Smooth muscle cell (in vitro differentiated cells): ENCODE measurements around the gene LONP1. TPM values are rescaled to one million over a fixed set of nuclear protein-coding genes. Genes with fewer than 3 reads are reported as not detected.
"Not testable (repeated sequence)": the region's sequence is repeated elsewhere in the genome, so short reads cannot be mapped to it uniquely, and the experiment has no call there.

ENCODE experiments used
- DNase-seq: peaks from one replicate; lab custom pipeline; 2025; ENCODE audit not compliant: unreplicated experiment; lab: John Stamatoyannopoulos, UW
- H2AFZ ChIP-seq: fragments of 200-600 bp; sonication (generic); 2 replicates; pipeline ENCODE4 v1.6.0; 2016; ENCODE audit warnings: antibody characterized with exemption, low read depth, mild to moderate bottlenecking
- H3F3A ChIP-seq: fragments of 200-600 bp; sonication (generic); 2 replicates; pipeline ENCODE4 v1.6.0; 2017; ENCODE audit warnings: antibody characterized with exemption, low read depth
- H3K27ac ChIP-seq: fragments of 200-600 bp; sonication (generic); 2 replicates; pipeline ENCODE4 v1.5.1; 2016; ENCODE audit warnings: low read depth, mild to moderate bottlenecking
- H3K27me3 ChIP-seq: fragments of 200-600 bp; sonication (generic); 2 replicates; pipeline ENCODE4 v1.6.1; 2016; ENCODE audit warnings: low read depth, mild to moderate bottlenecking
- H3K36me3 ChIP-seq: fragments of 200-600 bp; sonication (generic); 2 replicates; pipeline ENCODE4 v1.5.1; 2016; ENCODE audit warnings: low read depth
- H3K4me1 ChIP-seq: fragments of 200-600 bp; sonication (generic); 2 replicates; pipeline ENCODE4 v1.5.1; 2016; ENCODE audit warnings: low read depth
- H3K4me2 ChIP-seq: fragments of 200-600 bp; sonication (generic); 2 replicates; pipeline ENCODE4 v1.6.0; 2016; ENCODE audit warnings: mild to moderate bottlenecking
- H3K4me3 ChIP-seq: fragments of 200-600 bp; sonication (generic); 2 replicates; pipeline ENCODE4 v1.5.1; 2016; ENCODE audit warnings: mild to moderate bottlenecking
- H3K79me2 ChIP-seq: fragments of 200-600 bp; sonication (generic); 2 replicates; pipeline ENCODE4 v1.6.0; 2016; ENCODE audit warnings: low read depth, mild to moderate bottlenecking
- H3K9ac ChIP-seq: fragments of 200-600 bp; sonication (generic); 2 replicates; pipeline ENCODE4 v1.6.0; 2016; ENCODE audit warnings: low read depth
- H3K9me3 ChIP-seq: fragments of 200-600 bp; sonication (generic); replicated peaks from 2 replicates; pipeline ENCODE4 v1.5.1; 2016; ENCODE audit warnings: low read depth
- H4K20me1 ChIP-seq: fragments of 200-600 bp; sonication (generic); 2 replicates; pipeline ENCODE4 v1.6.0; 2016; ENCODE audit warnings: low read depth
- WGBS: methylation state at CpG from one replicate; pipeline ENCODE4 v1.1.7; 2016; ENCODE audit warnings: low lambda C conversion rate; 5-methylcytosine and 5-hydroxymethylcytosine counted together
- polyA plus RNA-seq: library from polyadenylated mRNA; unstranded; fragments of >200 nt; fragmentation: Nextera tagmentation; extraction: Ambion mirVana; gene quantifications from 2 replicates; pipeline ENCODE4 v1.2.1, GENCODE V29; 2016
- total RNA-seq: library from RNA; depleted of rRNA; stranded (reverse); fragments of >200 nt; gene quantifications from 2 replicates; pipeline ENCODE4 v1.2.3, GENCODE V29; 2014
- TF ChIP-seq, protein P1 (sequence below): fragments of 200-600 bp; sonication (generic); IDR thresholded peaks from 2 replicates; pipeline ENCODE4 v1.5.1; 2017; ENCODE audit warnings: borderline replicate concordance, mild to moderate bottlenecking, antibody characterized with exemption; ENCODE audit not compliant: insufficient read depth, poor library complexity, severe bottlenecking

LONP1 gene
- total and polyA plus RNA-seq, 2 experiments from 2014 or later = 31.6 to 67.7 TPM

DNA sequence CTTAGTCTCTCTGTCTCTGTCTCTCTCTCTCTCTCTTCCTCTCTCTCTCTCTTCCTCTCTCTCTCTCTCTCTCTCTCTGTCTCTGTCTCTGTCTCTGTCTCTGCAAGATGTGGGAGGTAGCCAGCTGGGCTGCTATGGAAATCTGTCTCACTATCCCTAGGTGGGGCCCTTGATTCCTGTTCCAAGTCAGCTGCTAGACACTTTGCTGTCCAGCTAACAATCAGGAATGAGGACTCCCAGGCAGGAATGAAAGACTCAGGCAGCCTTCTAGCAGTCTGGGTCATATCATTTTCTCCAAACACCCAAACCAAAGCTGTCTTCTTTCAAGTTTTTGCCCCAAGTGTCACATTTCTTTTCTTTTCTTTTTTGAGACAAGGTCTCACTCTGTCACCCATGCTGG is 23.7 kb upstream of the LONP1 start:
- Histone ChIP-seq H3K4me3 (no peak overlapping the region), H3K27me3 (no peaks in the 10 kb centered on the region), H3K9ac (no peak overlapping the region), H2AFZ (no peak overlapping the region), H3K4me1 (no peaks in the 10 kb centered on the region), H3K4me2 (no peak overlapping the region), H3K36me3 (no peaks in the 10 kb centered on the region), H3K27ac (no peak overlapping the region), H3K9me3 (no peaks in the 10 kb centered on the region), H3F3A (no peaks in the 10 kb centered on the region), H3K79me2 (no peaks in the 10 kb centered on the region), H4K20me1 (no peaks in the 10 kb centered on the region)
- no peak for DNase-seq
- TF ChIP-seq, protein P1, sequence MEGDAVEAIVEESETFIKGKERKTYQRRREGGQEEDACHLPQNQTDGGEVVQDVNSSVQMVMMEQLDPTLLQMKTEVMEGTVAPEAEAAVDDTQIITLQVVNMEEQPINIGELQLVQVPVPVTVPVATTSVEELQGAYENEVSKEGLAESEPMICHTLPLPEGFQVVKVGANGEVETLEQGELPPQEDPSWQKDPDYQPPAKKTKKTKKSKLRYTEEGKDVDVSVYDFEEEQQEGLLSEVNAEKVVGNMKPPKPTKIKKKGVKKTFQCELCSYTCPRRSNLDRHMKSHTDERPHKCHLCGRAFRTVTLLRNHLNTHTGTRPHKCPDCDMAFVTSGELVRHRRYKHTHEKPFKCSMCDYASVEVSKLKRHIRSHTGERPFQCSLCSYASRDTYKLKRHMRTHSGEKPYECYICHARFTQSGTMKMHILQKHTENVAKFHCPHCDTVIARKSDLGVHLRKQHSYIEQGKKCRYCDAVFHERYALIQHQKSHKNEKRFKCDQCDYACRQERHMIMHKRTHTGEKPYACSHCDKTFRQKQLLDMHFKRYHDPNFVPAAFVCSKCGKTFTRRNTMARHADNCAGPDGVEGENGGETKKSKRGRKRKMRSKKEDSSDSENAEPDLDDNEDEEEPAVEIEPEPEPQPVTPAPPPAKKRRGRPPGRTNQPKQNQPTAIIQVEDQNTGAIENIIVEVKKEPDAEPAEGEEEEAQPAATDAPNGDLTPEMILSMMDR = no peak

GRCh38 chr19:5742051-5742450 is 22.1 kb upstream of the LONP1 start:
- TF ChIP-seq, protein P1 = no peak
- WGBS = 90% methylated on average over 16 of the region's 19 CpGs
- DNase-seq = no peak

GRCh38 chr19:5738423-5738822 is 18.5 kb upstream of the LONP1 start:
- WGBS = 80% methylated on average over 8 of the region's 8 CpGs
- Histone ChIP-seq H2AFZ (no peak overlapping the region), H3K4me3 (no peak overlapping the region), H3K9me3 (no peaks in the 10 kb centered on the region), H3K4me1 (no peaks in the 10 kb centered on the region), H3F3A (no peaks in the 10 kb centered on the region), H3K27me3 (no peaks in the 10 kb centered on the region), H3K4me2 (no peak overlapping the region), H3K36me3 (no peaks in the 10 kb centered on the region), H3K27ac (no peak overlapping the region), H3K79me2 (no peaks in the 10 kb centered on the region), H4K20me1 (no peaks in the 10 kb centered on the region), H3K9ac (no peak overlapping the region)
- no peak for DNase-seq
- TF ChIP-seq, protein P1 = no peak

More at GRCh38 chr19:5742051-5742450, 22.1 kb upstream of the LONP1 start:
- H3K9me3 ChIP-seq = no peaks in the 10 kb centered on the region
- H3F3A ChIP-seq = no peaks in the 10 kb centered on the region
- no peaks in the 10 kb centered on the region for H4K20me1 ChIP-seq
- H3K27me3 ChIP-seq = no peaks in the 10 kb centered on the region
- H3K9ac ChIP-seq = no peak overlapping the region
- no peak overlapping the region for H3K4me3 ChIP-seq
- H3K79me2 ChIP-seq = no peaks in the 10 kb centered on the region
- H3K27ac ChIP-seq = no peak overlapping the region
- no peaks in the 10 kb centered on the region for H3K4me1 ChIP-seq
- H3K36me3 ChIP-seq = no peaks in the 10 kb centered on the region
- H2AFZ ChIP-seq = no peak overlapping the region
- H3K4me2 ChIP-seq = no peak overlapping the region

DNA sequence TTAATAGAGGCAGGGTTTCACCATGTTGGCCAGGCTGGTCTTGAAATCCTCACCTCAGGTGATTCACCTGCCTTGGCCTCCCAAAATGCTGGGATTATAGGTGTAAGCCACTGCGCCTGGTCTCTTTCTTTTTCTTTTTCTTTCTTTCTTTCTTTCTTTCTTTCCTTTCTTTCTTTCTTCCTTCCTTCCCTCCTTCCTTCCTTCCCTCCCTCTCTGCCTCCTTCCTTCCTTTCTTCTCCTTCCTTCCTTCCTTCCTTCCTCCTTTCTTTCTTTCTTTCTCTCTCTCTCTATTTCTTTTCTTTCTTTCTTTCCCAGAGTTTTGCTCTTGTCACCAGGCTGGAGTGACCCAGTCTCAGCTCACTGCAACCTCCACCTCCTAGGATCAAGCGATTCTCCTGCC is 13.2 kb upstream of the LONP1 start:
- not testable (repeated sequence) for H3K4me1 ChIP-seq, H3K9ac ChIP-seq, H3K36me3 ChIP-seq, H4K20me1 ChIP-seq, H3K79me2 ChIP-seq, H3K4me2 ChIP-seq, H3K27me3 ChIP-seq, H3K4me3 ChIP-seq, H3K9me3 ChIP-seq, H3K27ac ChIP-seq, DNase-seq, H3F3A ChIP-seq, H2AFZ ChIP-seq
- WGBS = 88% methylated on average over 2 of the region's 2 CpGs
